COR-L47 (cell line): Measurements from ENCODE around the gene PDX1.

Source experiments
- DNase-seq: peaks from one replicate; lab custom pipeline; 2025; lab: John Stamatoyannopoulos, UW

Gene PDX1

GRCh38 chr13:27919934-27920676 is at the start of gene PDX1:
TSS of gene PDX1 (plus strand) at chr13:27920000. CDS start at chr13:27920139, 139 bp downstream.
- DNase-seq: no peak

GRCh38 chr13:27878274-27878673 is 41.5 kb upstream of the PDX1 start:
- DNase-seq: no peak

- DNase-seq: no peak
Observed at GRCh38 chr13:27889471-27889870, 30.3 kb upstream of the PDX1 start.

DNA sequence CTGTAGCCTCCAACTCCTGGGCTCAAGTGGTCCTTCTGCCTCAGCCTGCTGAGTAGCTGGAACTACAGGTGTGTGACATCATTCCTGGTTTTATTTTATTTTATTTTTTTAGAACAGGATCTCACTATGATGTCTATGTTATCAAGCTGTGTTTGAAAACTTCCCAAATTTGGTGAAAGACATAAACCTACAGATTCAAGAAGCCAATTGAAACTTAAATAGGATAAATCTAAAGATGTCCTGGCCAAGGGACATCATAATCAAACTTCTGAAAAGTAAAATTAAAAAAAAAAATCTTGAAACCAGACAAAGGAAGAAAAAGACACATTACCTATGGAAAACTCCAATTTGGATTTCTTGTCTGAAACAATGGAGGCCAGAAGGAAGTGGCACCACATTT is 23.1 kb upstream of the PDX1 start:
- DNase-seq: no peak

DNA sequence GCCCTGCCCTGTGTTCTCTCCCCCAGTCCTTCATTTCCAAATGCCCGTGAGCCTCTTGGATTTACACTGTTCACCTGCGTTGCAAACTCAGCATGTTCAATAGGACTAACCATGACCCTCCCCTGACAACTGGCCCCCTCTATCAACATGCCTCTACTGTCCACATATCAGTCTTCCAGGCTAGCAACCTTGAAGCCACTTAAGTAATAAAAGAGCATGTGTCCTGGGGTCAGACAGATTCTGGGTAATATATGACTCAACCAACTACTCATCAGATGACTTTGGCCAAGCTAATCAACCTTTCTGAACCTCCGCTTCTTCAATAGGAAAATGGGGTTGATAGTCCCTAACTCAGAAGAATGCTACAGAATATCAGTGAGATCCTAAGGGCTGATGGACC is 15.1 kb upstream of the PDX1 start:
- DNase-seq: no peak

DNA sequence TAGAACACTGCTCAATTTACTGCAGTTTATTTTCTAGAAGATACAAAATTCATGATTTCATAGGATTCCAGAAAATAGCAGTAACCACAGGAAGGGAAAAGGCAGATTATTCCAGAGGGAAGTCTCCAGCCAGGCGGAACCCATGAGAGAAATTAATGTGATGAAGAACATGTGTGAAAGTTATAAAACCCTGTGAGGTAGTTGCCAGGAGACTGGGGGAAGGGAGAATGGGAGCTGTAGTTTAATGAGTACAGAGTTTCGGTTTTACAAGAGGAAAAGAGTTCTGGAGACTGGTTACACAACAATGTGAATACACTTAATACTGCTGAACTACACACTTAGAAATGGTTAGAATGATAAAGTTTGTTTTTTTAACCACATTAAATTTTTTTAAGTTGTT is 14.2 kb upstream of the PDX1 start:
- no peak for DNase-seq

DNA sequence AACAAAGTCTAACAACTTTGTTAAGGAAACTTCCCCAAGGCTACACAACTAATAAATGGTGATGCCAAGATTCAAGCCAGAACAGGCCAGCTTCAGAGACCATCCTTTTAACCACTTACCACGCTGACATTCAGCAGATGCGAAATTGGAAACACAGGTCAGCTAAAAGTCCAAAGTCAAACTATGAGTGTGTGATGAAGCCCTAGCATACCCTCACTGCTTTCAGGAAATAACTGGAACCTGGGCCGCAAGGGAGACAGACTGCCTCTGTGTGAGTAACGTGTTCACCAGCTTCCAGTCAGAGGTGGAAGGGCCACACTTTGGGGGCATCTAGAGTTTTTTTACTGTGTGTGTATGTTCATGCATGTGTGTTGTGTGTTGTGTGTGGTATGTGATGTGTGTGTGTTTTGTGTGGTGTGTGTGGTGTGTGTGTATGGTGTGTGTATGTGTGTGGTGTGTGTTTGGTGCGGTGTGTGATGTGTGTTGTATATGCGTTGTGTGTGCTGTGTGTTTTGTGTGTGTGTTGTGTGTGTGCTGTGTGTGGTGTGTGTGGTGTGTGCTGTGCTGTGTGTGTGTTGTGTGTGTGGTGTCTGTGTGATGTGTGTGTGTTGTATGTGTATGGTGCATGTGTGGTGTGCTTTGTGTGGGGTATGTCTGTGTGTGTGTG is 12.5 kb upstream of the PDX1 start:
- DNase-seq: no peak

DNA sequence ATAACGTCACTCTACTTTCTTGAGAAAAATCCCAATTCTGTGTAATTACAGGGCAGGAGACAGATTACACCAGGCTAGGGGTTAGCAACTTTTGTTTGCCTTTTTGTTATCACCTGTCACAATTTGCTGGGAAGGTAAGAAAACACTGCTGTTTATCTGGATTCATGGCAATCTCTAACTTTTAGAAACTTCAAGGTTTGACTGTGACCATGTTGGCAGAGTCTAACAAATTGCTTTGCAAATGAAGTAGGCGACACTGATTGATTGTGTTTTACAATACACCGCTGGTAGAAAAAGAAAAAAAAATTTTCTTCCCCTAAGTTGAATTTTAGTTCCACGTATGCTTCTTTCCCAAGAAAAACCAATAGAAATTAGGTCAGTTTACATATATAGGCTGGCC is 10.4 kb upstream of the PDX1 start:
- no peak for DNase-seq

DNA sequence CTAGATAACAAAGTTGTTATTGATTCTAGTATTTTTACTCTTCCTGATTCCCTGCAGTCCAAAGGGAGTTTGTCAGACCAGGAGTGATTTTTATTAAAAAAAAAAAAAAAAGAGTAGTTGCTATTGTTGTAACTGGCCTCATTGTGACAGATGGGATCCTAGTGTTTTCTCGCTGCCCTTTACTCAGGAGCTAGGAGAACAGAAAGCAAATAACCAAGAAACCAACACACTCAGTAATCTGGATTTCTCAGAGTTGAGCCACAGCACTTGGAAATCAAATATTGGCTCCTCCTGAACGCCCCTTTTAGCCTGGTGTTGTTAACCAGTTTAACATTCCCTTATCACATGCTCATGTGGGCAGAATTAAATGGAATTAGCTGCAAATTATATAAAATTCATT is 8.3 kb upstream of the PDX1 start:
- no peak for DNase-seq

GRCh38 chr13:27913160-27913559 is 6.6 kb upstream of the PDX1 start:
- DNase-seq: no peak

- no peak for DNase-seq
Observed at GRCh38 chr13:27915301-27916207, 4.2 kb upstream of the PDX1 start.

DNA sequence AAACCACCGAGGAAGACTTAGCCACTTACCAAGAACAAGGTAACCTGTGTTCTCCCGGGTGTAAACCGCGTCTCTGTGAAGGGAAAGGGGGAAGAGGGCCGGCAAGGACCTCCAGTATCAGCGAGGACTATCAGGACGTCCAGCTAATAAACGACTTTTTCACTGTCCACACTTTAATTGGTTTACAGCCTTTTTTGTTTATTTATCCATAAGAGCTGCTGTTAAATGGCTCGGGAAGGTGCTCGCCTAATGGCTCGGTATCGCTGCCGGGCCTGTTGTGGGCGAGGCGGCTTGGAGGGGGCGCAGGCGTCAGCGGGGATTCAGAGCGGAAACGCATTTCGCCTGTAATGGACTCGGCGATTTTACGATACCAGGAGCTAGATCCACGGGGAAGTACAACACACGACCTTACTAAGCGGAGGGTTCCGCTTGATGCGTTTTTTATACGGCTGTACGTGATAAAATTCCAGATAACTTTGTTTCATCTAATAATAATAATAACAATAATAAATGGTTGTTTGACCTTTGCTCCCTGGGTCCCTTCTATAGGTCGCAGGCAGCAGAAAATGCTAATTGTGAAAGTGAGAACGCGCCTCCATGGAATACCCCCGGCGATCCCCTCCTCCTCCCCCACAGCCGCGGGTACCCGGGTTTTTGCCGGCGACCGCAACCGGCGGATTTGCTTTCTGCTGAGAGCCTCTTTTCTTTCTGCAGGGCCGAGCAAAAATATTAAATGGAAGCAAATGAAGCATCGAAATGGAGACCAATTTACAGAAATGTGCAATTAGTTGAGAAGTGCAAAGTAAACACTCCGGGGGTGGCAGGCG is 2.5 kb upstream of the PDX1 start:
- no peak for DNase-seq

GRCh38 chr13:27918041-27918917 is 1.5 kb upstream of the PDX1 start:
- no peak for DNase-seq

DNA sequence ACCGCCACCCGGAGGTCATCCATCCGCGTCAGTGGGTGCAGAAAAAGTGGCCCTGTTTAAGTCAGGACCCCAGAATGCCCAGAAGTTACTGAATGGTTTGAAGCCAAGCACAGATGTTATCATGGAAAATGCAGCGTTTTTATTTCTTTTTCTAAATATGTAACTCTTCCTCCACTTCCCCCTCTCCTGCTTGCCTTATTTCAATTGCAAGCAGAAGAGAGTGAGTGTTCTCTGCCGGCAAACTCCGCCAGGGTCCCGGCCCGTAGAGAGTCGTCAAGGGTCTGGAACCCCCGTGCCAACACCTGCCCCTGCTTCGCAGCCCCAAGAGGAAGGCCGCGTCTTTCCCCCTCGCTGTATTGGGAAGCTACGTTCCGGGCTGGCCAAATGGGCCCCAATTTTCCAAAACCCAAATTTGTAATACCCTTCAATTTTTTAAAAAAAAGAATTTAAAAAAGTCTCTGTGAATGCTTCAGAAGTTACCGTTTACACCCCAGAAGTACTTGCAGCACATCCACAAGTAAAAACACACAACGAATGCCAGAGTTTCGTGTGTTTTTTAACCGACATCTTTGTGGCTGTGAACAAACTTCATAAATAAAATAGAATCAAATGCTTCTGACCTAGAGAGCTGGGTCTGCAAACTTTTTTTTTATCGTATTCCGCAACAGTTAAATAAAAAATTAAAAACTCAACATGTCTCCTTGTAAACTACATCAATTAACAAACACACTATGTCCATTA is 712 bp upstream of the PDX1 start:
- no peak for DNase-seq

DNA sequence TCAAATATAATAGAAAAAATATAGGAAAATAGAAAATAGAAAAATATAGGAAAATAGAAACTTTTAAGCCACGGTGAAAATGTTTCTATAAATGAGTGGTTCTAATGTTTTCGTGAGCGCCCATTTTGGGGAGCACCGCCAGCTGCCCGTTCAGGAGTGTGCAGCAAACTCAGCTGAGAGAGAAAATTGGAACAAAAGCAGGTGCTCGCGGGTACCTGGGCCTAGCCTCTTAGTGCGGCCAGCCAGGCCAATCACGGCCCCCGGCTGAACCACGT is 204 bp upstream of the PDX1 start:
- DNase-seq: peak; percentile 87

DNA sequence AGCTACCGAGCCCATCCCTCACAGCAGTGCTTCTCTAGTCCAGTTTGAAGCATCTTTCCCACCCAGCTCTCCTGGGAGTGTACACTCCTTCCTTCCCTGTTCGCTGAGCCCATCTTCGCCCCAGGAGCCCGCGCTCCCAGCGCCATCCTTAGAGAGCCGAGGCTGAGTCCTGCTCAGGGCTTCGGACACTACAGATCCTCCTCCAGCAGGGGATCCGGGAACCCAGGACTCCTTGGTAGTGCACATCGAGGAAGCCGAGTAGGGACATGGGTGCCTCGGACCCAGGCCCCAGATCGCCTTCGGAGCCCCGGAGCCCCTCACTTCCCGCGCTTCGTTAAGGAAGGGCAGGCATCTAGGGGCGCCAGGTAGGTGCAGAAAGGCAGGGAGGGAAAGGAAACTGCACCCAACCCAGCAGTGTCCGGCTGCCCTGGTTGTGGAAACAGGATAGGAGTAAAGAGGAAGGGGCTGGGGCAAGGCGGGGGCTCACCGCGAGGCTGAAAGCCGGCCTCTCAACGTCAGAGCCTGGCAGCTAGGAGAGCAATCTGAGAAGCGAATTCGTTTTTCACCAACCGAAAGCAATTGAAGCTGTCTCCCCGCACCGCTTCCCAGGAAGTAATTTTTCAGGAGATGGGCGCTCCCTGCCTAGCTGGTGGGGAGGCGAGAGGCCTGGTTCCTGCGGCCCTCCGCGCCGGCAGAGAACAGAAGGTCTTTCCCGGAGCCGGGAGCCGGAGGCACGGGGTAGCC is 1.0 kb downstream of the PDX1 start:
- peak; percentile 43 for DNase-seq

- peak; percentile 43 for DNase-seq
Observed at GRCh38 chr13:27921421-27921960, 1.7 kb downstream of the PDX1 start.

GRCh38 chr13:27921961-27922882 is 2.4 kb downstream of the PDX1 start:
- no peak for DNase-seq
